NCI-H1694 (cell line): ENCODE measurements around the gene UQCRHL.

Source experiments
- DNase-seq: peaks from one replicate; lab custom pipeline; 2025; lab: John Stamatoyannopoulos, UW

The UQCRHL gene

GRCh38 chr1:15797614-15798390, 9.6 kb downstream of the UQCRHL start:
- no peak for DNase-seq

- DNase-seq: no peak
These were observed 11.4 kb downstream of the UQCRHL start for GRCh38 chr1:15796086-15796462.

- no peak for DNase-seq
These were observed 18.7 kb downstream of the UQCRHL start for GRCh38 chr1:15788624-15789301.

GRCh38 chr1:15786581-15786980, 20.9 kb downstream of the UQCRHL start:
- DNase-seq: no peak

GRCh38 chr1:15785683-15786082, 21.8 kb downstream of the UQCRHL start:
- no peak for DNase-seq

GRCh38 chr1:15777909-15778707, 29.3 kb downstream of the UQCRHL start:
- DNase-seq: no peak

GRCh38 chr1:15775706-15776105, 31.7 kb downstream of the UQCRHL start:
- DNase-seq: no peak

- DNase-seq: no peak
These were observed 35.5 kb downstream of the UQCRHL start for GRCh38 chr1:15771836-15772515.

- no peak for DNase-seq
These were observed 37.0 kb downstream of the UQCRHL start for GRCh38 chr1:15770313-15770962.

GRCh38 chr1:15768388-15768787, 39.1 kb downstream of the UQCRHL start:
- no peak for DNase-seq

GRCh38 chr1:15767941-15768340, 39.5 kb downstream of the UQCRHL start:
- DNase-seq: no peak

GRCh38 chr1:15765495-15766194, 41.8 kb downstream of the UQCRHL start:
- no peak for DNase-seq

- no peak for DNase-seq
These were observed 42.6 kb downstream of the UQCRHL start for GRCh38 chr1:15764890-15765289.

- DNase-seq: no peak
These were observed 43.1 kb downstream of the UQCRHL start for GRCh38 chr1:15764269-15764764.

- no peak for DNase-seq
These were observed 44.9 kb downstream of the UQCRHL start for GRCh38 chr1:15762546-15762945.

GRCh38 chr1:15761366-15762128, 45.9 kb downstream of the UQCRHL start:
- no peak for DNase-seq

GRCh38 chr1:15760520-15761211, 46.8 kb downstream of the UQCRHL start:
- no peak for DNase-seq

GRCh38 chr1:15758953-15759661, 48.3 kb downstream of the UQCRHL start:
- DNase-seq: no peak
